OCI-LY1 (cell line): Measurements from ENCODE around the gene POLD4.

ENCODE experiments used
- CTCF ChIP-seq: fragments of 200-600 bp; sonication (generic), shearing (Covaris generic); IDR thresholded peaks from 2 replicates; pipeline ENCODE4 v1.5.1; 2017; ENCODE audit warnings: mild to moderate bottlenecking, antibody characterized with exemption, low read length, moderate library complexity, mixed read lengths
- EZH2 ChIP-seq: fragments of 200-600 bp; sonication (generic), shearing (Covaris generic); IDR thresholded peaks from 2 replicates; pipeline ENCODE4 v1.8.0; 2017; ENCODE audit warnings: borderline replicate concordance, mixed run types, mild to moderate bottlenecking, antibody characterized with exemption, low read length, moderate library complexity, mixed read lengths

GRCh38 chr11:67390947-67391303 is 37.6 kb upstream of the POLD4 start:
- TF ChIP-seq EZH2 (no peak), CTCF (no peak)
